GM19193 (cell line): ENCODE measurements around the gene OR2J1.

Experiments
- POLR2A ChIP-seq: IDR thresholded peaks from 4 replicates; pipeline ENCODE4 v1.6.1; 2011; ENCODE audit not compliant: insufficient read depth, insufficient read length; ENCODE audit errors: extremely low read depth

The OR2J1 gene

GRCh38 chr6:29099190-29099589 lies at the start of gene OR2J1:
TSS of gene OR2J1 (plus strand) at chr6:29099490. CDS start at chr6:29100943, 1,453 bp downstream.
- no peak for TF ChIP-seq POLR2A

DNA sequence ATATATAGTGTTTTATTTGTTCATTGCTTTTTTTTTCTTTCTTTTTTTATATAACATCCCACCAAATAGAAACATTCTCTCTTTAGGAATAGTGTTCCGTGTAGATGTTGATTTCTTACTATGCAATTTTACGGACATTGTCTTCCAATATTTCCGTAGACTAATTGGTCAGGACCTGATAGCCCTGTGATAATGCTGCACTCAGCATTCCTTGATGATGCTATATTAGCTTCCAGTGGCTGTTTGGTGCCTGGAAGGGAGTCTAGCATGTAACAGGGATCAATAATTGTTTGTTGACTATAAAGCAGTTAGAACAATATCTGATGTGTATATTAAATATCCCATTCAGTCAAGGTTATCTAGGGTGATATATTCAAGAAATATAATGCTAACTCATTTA lies 47.6 kb upstream of the OR2J1 start:
- no peak for TF ChIP-seq POLR2A

DNA sequence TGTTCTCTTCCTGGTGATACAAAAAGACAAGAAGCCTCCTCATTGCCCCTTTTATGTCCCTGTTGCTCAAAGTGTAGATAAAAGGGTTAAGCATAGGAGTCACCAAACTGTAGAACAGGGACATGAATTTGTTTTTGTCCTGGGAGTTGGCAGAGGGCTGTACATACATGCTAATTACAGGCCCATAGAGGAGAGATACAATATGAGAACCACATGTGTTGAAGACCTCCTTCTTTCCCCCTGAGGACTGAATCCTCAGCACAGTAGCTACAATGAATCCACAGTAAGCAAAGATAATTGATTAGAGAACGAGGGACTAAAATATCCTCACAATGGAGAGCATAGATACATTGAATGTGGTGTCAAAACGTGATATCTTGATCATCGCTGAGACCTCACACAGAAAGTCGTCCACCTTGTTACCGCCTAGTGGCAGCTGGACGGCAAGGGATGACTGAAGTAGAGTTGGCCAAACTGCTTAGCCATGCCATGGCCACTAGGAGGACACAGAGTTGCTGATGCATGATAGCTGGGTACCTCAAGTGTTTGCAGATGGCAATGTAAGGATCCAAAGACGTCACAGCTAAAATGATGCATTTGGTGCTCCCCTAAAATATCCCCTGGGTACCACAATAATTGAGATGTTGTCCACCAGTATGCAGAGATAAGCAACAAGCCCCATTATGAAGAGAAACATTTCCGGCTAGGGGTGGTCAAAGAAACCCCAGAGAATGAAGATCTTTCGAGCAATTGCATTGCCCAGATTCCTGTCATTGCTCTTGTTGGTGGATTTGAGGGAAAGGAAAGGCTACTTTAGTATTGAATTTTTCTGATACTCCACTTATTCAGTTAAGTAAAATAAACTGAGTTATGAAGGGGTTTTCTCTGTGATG lies 27.2 kb upstream of the OR2J1 start:
- no peak for TF ChIP-seq POLR2A

DNA sequence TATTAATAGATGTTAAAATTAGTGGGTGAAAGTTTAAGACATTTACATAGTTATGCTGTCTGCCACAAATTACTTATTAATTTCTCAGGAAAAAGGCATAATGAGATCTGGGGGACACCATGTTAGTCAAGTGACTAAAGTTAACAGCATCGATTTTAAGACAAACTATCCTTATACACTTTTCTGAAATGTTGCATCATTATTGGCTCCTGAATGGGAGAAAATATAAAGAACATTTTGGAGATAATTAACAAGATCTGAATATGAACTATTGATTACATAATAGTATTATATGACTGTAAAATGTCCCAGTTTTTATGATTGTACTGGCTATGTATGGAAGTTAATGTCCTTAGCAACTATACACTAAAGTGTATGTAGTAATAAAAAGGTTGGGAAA lies 20.1 kb upstream of the OR2J1 start:
- TF ChIP-seq POLR2A, result no peak

DNA sequence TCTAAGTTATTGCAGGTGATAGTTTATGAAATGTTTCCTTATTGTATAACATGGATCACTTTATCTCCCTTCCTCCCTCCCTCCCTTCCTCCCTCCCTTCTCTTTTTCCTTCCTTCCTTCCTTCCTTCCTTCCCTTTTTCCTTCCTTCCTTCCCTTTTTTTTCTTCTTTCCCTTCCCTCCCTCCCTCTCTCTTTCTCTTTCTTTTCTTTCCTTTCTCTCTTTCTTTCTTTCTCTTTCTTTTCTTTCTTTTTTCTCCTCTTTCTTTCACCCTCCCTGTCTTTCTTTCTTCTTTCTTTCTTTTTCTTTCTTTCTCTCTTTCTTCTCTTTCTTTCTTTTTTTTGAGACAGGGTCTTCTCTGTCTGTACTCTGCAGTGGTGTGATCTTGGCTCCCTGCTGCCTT lies 18.0 kb upstream of the OR2J1 start:
- TF ChIP-seq POLR2A, result no peak

DNA sequence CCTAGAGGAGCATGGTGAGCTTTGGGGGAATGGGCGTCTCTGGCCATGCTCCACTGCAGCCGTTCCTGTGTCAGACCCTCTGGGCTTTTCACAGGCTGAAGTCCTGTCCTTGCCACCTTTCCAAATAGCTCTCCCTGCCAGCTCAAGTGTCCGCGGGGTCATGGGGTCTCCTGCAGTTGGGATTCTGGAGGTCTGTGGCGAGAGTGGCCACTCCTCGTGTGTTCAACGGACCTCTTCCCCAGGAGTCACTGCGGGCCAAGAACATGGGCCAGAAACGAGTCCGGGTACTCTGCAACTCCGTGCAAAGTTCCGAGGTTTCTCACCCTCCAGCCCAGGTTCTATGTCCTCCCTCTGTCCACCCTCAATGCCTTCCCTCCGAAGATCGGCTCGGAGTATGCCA lies 16.8 kb upstream of the OR2J1 start:
- no peak for TF ChIP-seq POLR2A

GRCh38 chr6:29087213-29087612 lies 12.1 kb upstream of the OR2J1 start, which contains the start of gene OR2B3:
TSS of gene OR2B3 (minus strand) at chr6:29087313. CDS start at chr6:29087248, 65 bp downstream.
- TF ChIP-seq POLR2A, result no peak

- TF ChIP-seq POLR2A, result no peak
Observed at GRCh38 chr6:29092957-29093356, 6.3 kb upstream of the OR2J1 start.

- TF ChIP-seq POLR2A, result no peak
Observed at GRCh38 chr6:29097803-29098202, 1.5 kb upstream of the OR2J1 start.

- TF ChIP-seq POLR2A, result no peak
Observed at GRCh38 chr6:29107758-29108157, 8.5 kb downstream of the OR2J1 start, which contains the start of gene OR2J3. TSS of gene OR2J3 (plus strand) at chr6:29108058. CDS start at chr6:29111891, 3,833 bp downstream.

DNA sequence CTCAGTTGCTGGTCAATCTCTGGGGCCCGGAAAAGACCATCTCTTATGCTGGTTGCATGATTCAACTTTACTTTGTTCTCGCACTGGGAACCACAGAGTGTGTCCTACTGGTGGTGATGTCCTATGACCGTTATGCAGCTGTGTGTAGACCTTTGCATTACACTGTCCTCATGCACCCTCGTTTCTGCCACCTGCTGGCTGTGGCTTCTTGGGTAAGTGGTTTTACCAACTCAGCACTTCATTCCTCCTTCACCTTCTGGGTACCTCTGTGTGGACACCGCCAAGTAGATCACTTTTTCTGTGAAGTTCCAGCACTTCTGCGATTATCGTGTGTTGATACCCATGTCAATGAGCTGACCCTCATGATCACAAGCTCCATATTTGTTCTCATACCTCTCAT lies 12.8 kb downstream of the OR2J1 start:
- no peak for TF ChIP-seq POLR2A

GRCh38 chr6:29129326-29130012 lies 30.2 kb downstream of the OR2J1 start:
- TF ChIP-seq POLR2A, result no peak

- no peak for TF ChIP-seq POLR2A
Observed at GRCh38 chr6:29130644-29131043, 31.4 kb downstream of the OR2J1 start.

- no peak for TF ChIP-seq POLR2A
Observed at GRCh38 chr6:29131691-29132090, 32.4 kb downstream of the OR2J1 start.

DNA sequence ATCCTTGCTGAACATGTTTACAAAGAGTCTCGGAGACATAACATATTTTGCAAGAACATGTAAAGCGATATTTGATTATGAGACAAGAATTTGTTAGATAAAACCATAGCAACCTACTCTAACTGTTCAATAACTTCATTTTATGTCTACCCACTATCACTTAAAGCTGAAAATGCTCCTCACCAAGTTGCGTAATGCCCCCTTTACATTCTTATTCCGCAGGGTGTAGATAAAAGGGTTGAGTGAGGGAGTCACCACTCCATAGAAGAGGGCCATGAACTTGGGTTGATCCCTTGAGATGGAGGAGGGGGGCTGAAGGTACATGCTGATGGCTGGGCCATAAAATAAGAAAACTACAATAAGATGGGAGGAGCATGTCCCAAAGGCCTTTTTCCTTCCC lies 38.4 kb downstream of the OR2J1 start:
- TF ChIP-seq POLR2A, result no peak

GRCh38 chr6:29141606-29142005 lies 42.3 kb downstream of the OR2J1 start:
- TF ChIP-seq POLR2A, result no peak
